Vagina (tissue), 2 donors: ENCODE results near the gene FAM20B. TPM values are rescaled to one million over a fixed set of nuclear protein-coding genes. Genes with fewer than 3 reads are reported as not detected.

Experiments used
- DNase-seq, 2 donors: peaks; one replicate each; pipeline ENCODE4 v3.0.0-alpha.2; 2017; ENCODE audit errors: extremely low spot score in 2 of 2
- H3K27ac ChIP-seq: fragments of 200-600 bp; sonication (generic); one replicate; pipeline ENCODE4 v1.5.1; 2019
- H3K27me3 ChIP-seq: fragments of 200-600 bp; sonication (generic); one replicate; pipeline ENCODE4 v1.5.1; 2019
- H3K36me3 ChIP-seq, 2 donors: fragments of 200-600 bp; sonication (generic); one replicate each; pipeline ENCODE4 v1.5.1; 2017 to 2019
- H3K4me1 ChIP-seq: fragments of 200-600 bp; sonication (generic); one replicate; pipeline ENCODE4 v1.5.1; 2019
- H3K4me3 ChIP-seq, 2 donors: fragments of 200-600 bp; sonication (generic); 1 replicate in 1 of 2; 2 replicates in 1 of 2; pipeline ENCODE4 v1.5.1; 2016 to 2019
- H3K9me3 ChIP-seq: fragments of 200-600 bp; sonication (generic); one replicate; pipeline ENCODE4 v1.5.1; 2019
- CTCF ChIP-seq, 3 experiments: fragments of 450-650 bp in 2 of 3; fragments of 200-600 bp in 1 of 3; sonication (generic) in 1 of 3; IDR thresholded peaks; one replicate each; pipeline ENCODE4 v1.5.1; 2017 to 2019; ENCODE audit warnings: antibody characterized with exemption in 3 of 3, mild to moderate bottlenecking in 2 of 3, moderate library complexity in 2 of 3
- POLR2A ChIP-seq, 2 donors: fragments of 450-650 bp; IDR thresholded peaks; one replicate each; pipeline ENCODE4 v1.6.1; 2017; ENCODE audit warnings: antibody characterized with exemption in 2 of 2, mild to moderate bottlenecking in 2 of 2, moderate library complexity in 2 of 2
- POLR2AphosphoS5 ChIP-seq, 2 donors: sonication (generic); formaldehyde crosslinking; IDR thresholded peaks; one replicate each; pipeline ENCODE4 v1.9.0; 2017; ENCODE audit warnings: antibody characterized with exemption in 2 of 2, mild to moderate bottlenecking in 2 of 2, low read depth in 1 of 2; ENCODE audit not compliant: insufficient read depth in 1 of 2
- intact Hi-C: fragments of 100-400 bp; cut with DNase I; formaldehyde crosslinking; loops from one replicate; pipeline ENCODE4 v1.15.1; 2023
- total RNA-seq: library from RNA; depleted of rRNA; stranded (reverse); fragments of >200 nt; gene quantifications from one replicate; pipeline ENCODE4 v1.2.3, GENCODE V29; 2016

Gene FAM20B
- total RNA-seq, 1 donor from 2014 or later, result 19.4 TPM

- H3K27me3 ChIP-seq, result no peaks in the 10 kb centered on the region
- no peak for DNase-seq
- peak overlapping the region; percentile 83 for H3K27ac ChIP-seq
- intact Hi-C loops, result loop anchor here (2.0 kb wide), 1 partner anchor 286 kb away; no protein-coding TSS in a partner anchor
- H3K36me3 ChIP-seq, result peaks cover 0 to 4% of the 10 kb centered on the region in 2 donors
- H3K4me3 ChIP-seq, result peak overlapping the region; percentile 93 to 94
- H3K4me1 ChIP-seq, result peaks cover 27% of the 10 kb centered on the region
- TF ChIP-seq CTCF (IDR thresholded peaks at IDR 0.05) (no peak), POLR2AphosphoS5 (IDR thresholded peaks at IDR 0.05; ENCODE audit: insufficient read depth in 1 of 2, low read depth in 1 of 2) (no peak), POLR2A (IDR thresholded peaks at IDR 0.05) (no peak)
- H3K9me3 ChIP-seq, result no peaks in the 10 kb centered on the region
These were observed 57.3 kb downstream of the FAM20B start for GRCh38 chr1:179082999-179083335.

GRCh38 chr1:179083533-179083932 is 57.8 kb downstream of the FAM20B start:
- Histone ChIP-seq H3K36me3 (peaks cover 0 to 4% of the 10 kb centered on the region in 2 donors), H3K27me3 (no peaks in the 10 kb centered on the region), H3K27ac (no peak overlapping the region), H3K4me1 (peaks cover 27% of the 10 kb centered on the region), H3K4me3 (peak overlapping the region in 1 of 2 donors; percentile 94), H3K9me3 (no peaks in the 10 kb centered on the region)
- TF ChIP-seq POLR2AphosphoS5 (IDR thresholded peaks at IDR 0.05; ENCODE audit: insufficient read depth in 1 of 2, low read depth in 1 of 2) (no peak), CTCF (IDR thresholded peaks at IDR 0.05) (no peak)
- intact Hi-C loops, result loop anchor here (2.0 kb wide), 1 partner anchor 285 kb away; no protein-coding TSS in a partner anchor
- DNase-seq, result no peak

GRCh38 chr1:179087665-179088064 is 62.0 kb downstream of the FAM20B start:
- Histone ChIP-seq H3K36me3 (peaks cover 0 to 12% of the 10 kb centered on the region in 2 donors), H3K9me3 (no peaks in the 10 kb centered on the region), H3K4me1 (peaks cover 30% of the 10 kb centered on the region), H3K27ac (no peak overlapping the region), H3K27me3 (no peaks in the 10 kb centered on the region), H3K4me3 (no peak overlapping the region)
- intact Hi-C loops, result no loop called here
- TF ChIP-seq POLR2A (IDR thresholded peaks at IDR 0.05), result no peak
- no peak for DNase-seq

- Histone ChIP-seq H3K36me3 (peaks cover 0 to 24% of the 10 kb centered on the region in 2 donors), H3K27me3 (no peaks in the 10 kb centered on the region), H3K4me1 (peaks cover 14% of the 10 kb centered on the region), H3K4me3 (no peak overlapping the region), H3K27ac (no peak overlapping the region), H3K9me3 (no peaks in the 10 kb centered on the region)
- TF ChIP-seq POLR2AphosphoS5 (IDR thresholded peaks at IDR 0.05; ENCODE audit: insufficient read depth in 1 of 2, low read depth in 1 of 2) (no peak), POLR2A (IDR thresholded peaks at IDR 0.05) (no peak), CTCF (IDR thresholded peaks at IDR 0.05) (no peak)
- no peak for DNase-seq
- intact Hi-C loops, result no loop called here
These were observed 64.3 kb downstream of the FAM20B start for GRCh38 chr1:179089827-179090482.

GRCh38 chr1:179090522-179090921 is 64.8 kb downstream of the FAM20B start:
- intact Hi-C loops, result no loop called here
- TF ChIP-seq POLR2A (IDR thresholded peaks at IDR 0.05) (no peak), POLR2AphosphoS5 (IDR thresholded peaks at IDR 0.05; ENCODE audit: insufficient read depth in 1 of 2, low read depth in 1 of 2) (no peak), CTCF (IDR thresholded peaks at IDR 0.05) (no peak)
- peaks cover 0 to 24% of the 10 kb centered on the region in 2 donors for H3K36me3 ChIP-seq

More at GRCh38 chr1:179090522-179090921, 64.8 kb downstream of the FAM20B start:
- H3K27ac ChIP-seq, result no peak overlapping the region
- no peaks in the 10 kb centered on the region for H3K27me3 ChIP-seq
- no peak for DNase-seq
- peaks cover 14% of the 10 kb centered on the region for H3K4me1 ChIP-seq
- H3K4me3 ChIP-seq, result no peak overlapping the region
- H3K9me3 ChIP-seq, result no peaks in the 10 kb centered on the region
